T-cell (primary cell): ENCODE measurements around the gene HOMER2. TPM values are rescaled to one million over a fixed set of nuclear protein-coding genes. Genes with fewer than 3 reads are reported as not detected.

Experiments used
- ATAC-seq, 4 experiments: fragments of 200-7000 bp in 3 of 4; fragments of 150-1000 bp in 1 of 4; cut with Tn5 transposase; replicated peaks in 1 of 4; 1 replicate in 3 of 4; 2 replicates in 1 of 4; pipeline ENCODE4 v1.10.0; 2021; ENCODE audit warnings: moderate library complexity in 3 of 4, mild to moderate bottlenecking in 2 of 4, moderate number of reproducible peaks in 1 of 4
- CTCF ChIA-PET, 2 donors: fragments of 300-600 bp; sonication (Branson Sonifier 250); formaldehyde crosslinking; loops; one replicate each; lab custom pipeline; 2022; ENCODE audit warnings: antibody characterized with exemption in 2 of 2; lab: Charles Lee
- POLR2A ChIA-PET, 2 donors: fragments of 300-600 bp; sonication (Branson Sonifier 250); formaldehyde crosslinking; loops; one replicate each; lab custom pipeline; 2022; ENCODE audit warnings: antibody characterized with exemption in 2 of 2; lab: Charles Lee
- DNase-seq, 35 experiments: peaks; one replicate each; pipeline versions ENCODE4 v3.0.0 to v3.0.0-alpha.2; 2013 to 2023
- H3K27ac ChIP-seq: one replicate; pipeline ENCODE4 v1.5.1; 2013; ENCODE audit warnings: low read length
- H3K27me3 ChIP-seq, 2 experiments: replicated peaks in 1 of 2; 1 replicate in 1 of 2; 2 replicates in 1 of 2; pipeline versions ENCODE4 v1.6.1 to v1.7.0; 2013; ENCODE audit warnings: low read length in 1 of 2, mixed read lengths in 1 of 2; ENCODE audit not compliant: control insufficient read depth in 2 of 2, insufficient read depth in 2 of 2; ENCODE audit errors: extremely low read depth in 1 of 2
- H3K36me3 ChIP-seq, 2 donors: 1 replicate in 1 of 2; 2 replicates in 1 of 2; pipeline versions ENCODE4 v1.6.1 to v1.7.0; 2013; ENCODE audit warnings: low read length in 1 of 2; ENCODE audit not compliant: control insufficient read depth in 2 of 2, insufficient read depth in 1 of 2; ENCODE audit errors: extremely low read depth in 1 of 2
- H3K4me1 ChIP-seq, 2 experiments: 1 replicate in 1 of 2; 2 replicates in 1 of 2; pipeline versions ENCODE4 v1.6.1 to v1.7.0; 2013; ENCODE audit warnings: low read length in 2 of 2, mixed read lengths in 1 of 2; ENCODE audit not compliant: insufficient read depth in 2 of 2, control insufficient read depth in 1 of 2; ENCODE audit errors: extremely low read depth in 1 of 2
- H3K4me3 ChIP-seq, 2 donors: 1 replicate in 1 of 2; 2 replicates in 1 of 2; pipeline versions ENCODE4 v1.5.1 to v1.7.0; 2013; ENCODE audit warnings: mild to moderate bottlenecking in 2 of 2, low read length in 1 of 2, moderate library complexity in 1 of 2; ENCODE audit not compliant: control insufficient read depth in 1 of 2; ENCODE audit errors: extremely low read depth in 1 of 2
- H3K9me3 ChIP-seq: 2 replicates; pipeline ENCODE4 v1.7.0; 2013
- H3K27ac Mint-ChIP-seq, 2 donors: one replicate each; pipeline ENCODE4 v1.8.0; 2020 to 2021; ENCODE audit warnings: mild to moderate bottlenecking in 2 of 2, mixed read lengths in 2 of 2
- H3K27me3 Mint-ChIP-seq, 2 donors: one replicate each; pipeline ENCODE4 v1.8.0; 2021 to 2022; ENCODE audit warnings: mixed read lengths in 2 of 2
- H3K36me3 Mint-ChIP-seq: one replicate; pipeline ENCODE4 v1.8.0; 2021; ENCODE audit warnings: mixed read lengths
- H3K4me1 Mint-ChIP-seq, 3 donors: one replicate each; pipeline ENCODE4 v1.8.0; 2020 to 2022; ENCODE audit warnings: mixed read lengths in 3 of 3, mild to moderate bottlenecking in 1 of 3
- H3K4me3 Mint-ChIP-seq, 3 donors: one replicate each; pipeline ENCODE4 v1.8.0; 2020 to 2022; ENCODE audit warnings: mild to moderate bottlenecking in 3 of 3, mixed read lengths in 3 of 3, moderate library complexity in 3 of 3
- H3K9me3 Mint-ChIP-seq, 3 donors: one replicate each; pipeline ENCODE4 v1.8.0; 2020 to 2022; ENCODE audit warnings: mixed read lengths in 3 of 3
- WGBS: methylation state at CpG from one replicate; pipeline ENCODE4 v1.1.5; 2013; ENCODE audit warnings: missing lambda C conversion rate; ENCODE audit not compliant: insufficient coverage; 5-methylcytosine and 5-hydroxymethylcytosine counted together
- total RNA-seq, 35 experiments: library from RNA in 6 of 35; stranded (reverse) in 6 of 35; fragments of 120-200 nt in 1 of 35; gene quantifications; one replicate each; pipeline versions ENCODE4 v1.2.1 to v1.2.4 and lab custom pipeline; 2013 to 2026

The HOMER2 gene
- total RNA-seq, 5 donors from 2014 or later (not counting 1 experiment from before 2014, with no cell fraction given) = 2.7 to 9.1 (median 7.3) TPM

DNA sequence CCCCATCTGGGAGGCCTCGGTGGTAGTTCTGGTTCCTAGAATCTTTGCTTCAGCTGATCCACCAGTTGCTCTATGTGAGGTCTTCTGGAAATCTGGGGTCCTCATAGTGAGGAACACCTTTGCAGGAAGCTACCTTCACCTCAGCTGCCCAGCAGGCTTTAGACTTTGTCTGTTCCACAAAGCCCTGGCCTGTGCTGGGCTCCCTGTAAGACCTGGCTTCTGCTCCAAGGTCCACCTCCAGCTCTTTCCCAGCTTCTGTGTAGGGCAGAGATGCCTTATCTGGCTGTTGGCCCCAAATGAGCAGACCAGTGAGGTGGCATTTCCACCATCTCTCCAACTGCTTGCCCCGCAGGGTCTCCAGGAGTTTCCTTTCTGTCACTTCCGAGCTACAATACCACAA lies 8.2 kb upstream of the HOMER2 start:
- H3K27ac Mint-ChIP-seq = no peak overlapping the region
- no peak overlapping the region for H3K4me3 ChIP-seq
- no peaks in the 10 kb centered on the region for H3K4me1 ChIP-seq
- H3K27me3 ChIP-seq = no peaks in the 10 kb centered on the region
- H3K4me3 Mint-ChIP-seq = no peak overlapping the region
- ChIA-PET POLR2A (no interaction called here), CTCF (no interaction called here)
- DNase-seq = no peak
- no peaks in the 10 kb centered on the region for H3K9me3 ChIP-seq
- H3K27me3 Mint-ChIP-seq = no peaks in the 10 kb centered on the region
- WGBS = 88% methylated on average over 2 of the region's 3 CpGs
- H3K27ac ChIP-seq = no peak overlapping the region
- no peaks in the 10 kb centered on the region for H3K36me3 ChIP-seq
- peaks cover 8% of the 10 kb centered on the region for H3K36me3 Mint-ChIP-seq
- no peaks in the 10 kb centered on the region for H3K9me3 Mint-ChIP-seq
- no peak for ATAC-seq
- H3K4me1 Mint-ChIP-seq = peaks cover 0 to under 1% (median 0%) of the 10 kb centered on the region in 3 donors

GRCh38 chr15:82959423-82959822 lies 6.9 kb upstream of the HOMER2 start:
- no peak overlapping the region for H3K4me3 Mint-ChIP-seq
- H3K4me1 Mint-ChIP-seq = no peaks in the 10 kb centered on the region
- Histone ChIP-seq H3K36me3 (no peaks in the 10 kb centered on the region), H3K4me3 (no peak overlapping the region), H3K4me1 (no peaks in the 10 kb centered on the region), H3K27ac (no peak overlapping the region), H3K27me3 (no peaks in the 10 kb centered on the region), H3K9me3 (no peaks in the 10 kb centered on the region)
- peaks cover 8% of the 10 kb centered on the region for H3K36me3 Mint-ChIP-seq
- peaks cover 0 to under 1% of the 10 kb centered on the region in 2 donors for H3K27me3 Mint-ChIP-seq
- no peak for ATAC-seq
- no peak for DNase-seq
- ChIA-PET CTCF (no interaction called here), POLR2A (no interaction called here)
- H3K27ac Mint-ChIP-seq = no peak overlapping the region
- 96% methylated on average over 5 of the region's 5 CpGs for WGBS
- no peaks in the 10 kb centered on the region for H3K9me3 Mint-ChIP-seq

DNA sequence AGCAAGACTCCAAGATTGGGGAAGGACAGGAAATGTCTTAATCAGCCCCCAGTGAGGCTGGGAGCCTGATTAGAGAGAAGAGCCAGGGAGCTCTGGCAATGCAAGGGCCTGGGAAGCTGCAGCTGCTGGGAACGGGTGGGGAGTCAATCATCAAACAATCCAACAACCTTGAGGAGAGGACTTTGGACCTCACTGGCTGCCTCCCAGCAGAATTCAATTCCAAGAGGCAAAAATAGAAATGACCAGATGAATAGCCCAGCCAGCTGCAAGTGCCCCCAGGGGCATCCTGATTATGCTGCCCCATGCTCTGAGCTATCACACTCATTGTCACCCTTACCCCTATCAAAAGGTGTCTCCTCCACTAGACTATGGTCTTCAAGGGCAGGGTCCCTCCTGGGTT lies 6.1 kb upstream of the HOMER2 start:
- no CpG with 5 or more reads among the region's 1 CpG for WGBS
- Mint-ChIP-seq H3K4me1 (no peaks in the 10 kb centered on the region), H3K27ac (no peak overlapping the region), H3K36me3 (peaks cover 8% of the 10 kb centered on the region), H3K27me3 (peaks cover 0 to 2% of the 10 kb centered on the region in 2 donors), H3K4me3 (no peak overlapping the region), H3K9me3 (no peaks in the 10 kb centered on the region)
- ChIA-PET POLR2A (no interaction called here), CTCF (no interaction called here)
- H3K27me3 ChIP-seq = peaks cover 0 to 2% of the 10 kb centered on the region in 2 experiments
- no peak for ATAC-seq
- no peaks in the 10 kb centered on the region for H3K4me1 ChIP-seq
- no peak for DNase-seq
- H3K4me3 ChIP-seq = no peak overlapping the region
- H3K9me3 ChIP-seq = no peaks in the 10 kb centered on the region
- H3K27ac ChIP-seq = no peak overlapping the region
- no peaks in the 10 kb centered on the region for H3K36me3 ChIP-seq

DNA sequence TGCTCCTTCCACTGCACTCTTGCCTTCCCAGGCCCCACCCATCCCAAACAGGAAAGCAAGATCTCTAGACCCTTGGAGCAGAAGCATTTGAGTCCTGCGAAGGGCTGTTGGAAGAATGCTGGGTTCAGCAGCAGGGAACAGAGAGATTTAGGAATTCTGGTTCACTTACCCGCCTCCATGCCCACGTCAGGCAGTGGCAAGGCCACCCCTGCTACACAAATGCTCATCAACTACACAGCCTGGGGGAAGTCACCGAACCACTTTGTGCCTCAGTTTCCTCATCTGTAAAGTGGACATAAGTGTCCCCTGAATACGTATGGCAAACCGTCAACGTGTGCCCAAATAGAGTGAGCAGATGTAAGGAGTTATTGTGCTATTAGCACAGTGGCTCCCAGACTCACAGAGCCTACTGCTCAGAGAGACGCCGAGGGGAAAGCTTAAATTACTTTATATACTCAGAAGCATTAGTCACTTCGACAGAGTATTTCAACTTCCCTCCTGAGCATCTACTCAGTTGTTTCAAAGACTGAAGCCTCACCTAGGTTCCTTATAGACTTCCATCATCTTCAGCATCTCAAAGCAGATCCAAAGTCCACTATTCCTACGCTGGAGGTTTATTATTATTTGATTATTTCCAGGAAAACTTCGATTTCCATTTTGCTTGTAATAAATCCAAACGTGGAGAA lies 905 bp downstream of the HOMER2 start:
- H3K9me3 ChIP-seq = no peaks in the 10 kb centered on the region
- H3K27ac Mint-ChIP-seq = no peak overlapping the region
- H3K27ac ChIP-seq = no peak overlapping the region
- DNase-seq = no peak
- H3K4me3 ChIP-seq = peak overlapping the region in 1 of 2 donors; percentile 64
- H3K4me1 ChIP-seq = peaks cover 0 to 9% of the 10 kb centered on the region in 2 experiments
- no peaks in the 10 kb centered on the region for H3K36me3 Mint-ChIP-seq
- ChIA-PET POLR2A (no interaction called here), CTCF (no interaction called here)
- H3K27me3 Mint-ChIP-seq = peaks cover 8 to 20% of the 10 kb centered on the region in 2 donors
- H3K27me3 ChIP-seq = peaks cover 0 to 31% of the 10 kb centered on the region in 2 experiments
- ATAC-seq = no peak
- no peaks in the 10 kb centered on the region for H3K9me3 Mint-ChIP-seq
- peaks cover 0 to 4% (median 2%) of the 10 kb centered on the region in 3 donors for H3K4me1 Mint-ChIP-seq
- no peaks in the 10 kb centered on the region for H3K36me3 ChIP-seq
- WGBS = 54% methylated on average over 4 of the region's 13 CpGs
- H3K4me3 Mint-ChIP-seq = peak overlapping the region in 2 of 3 donors; percentile 73 to 75

GRCh38 chr15:82950746-82951370 lies 1.7 kb downstream of the HOMER2 start:
- H3K4me3 Mint-ChIP-seq = no peak overlapping the region
- no peaks in the 10 kb centered on the region for H3K36me3 Mint-ChIP-seq
- 83% methylated on average over 3 of the region's 6 CpGs for WGBS
- no peaks in the 10 kb centered on the region for H3K9me3 Mint-ChIP-seq
- peaks cover 0 to 4% (median 2%) of the 10 kb centered on the region in 3 donors for H3K4me1 Mint-ChIP-seq
- ChIA-PET POLR2A (no interaction called here), CTCF (no interaction called here)
- no peak overlapping the region for H3K27ac Mint-ChIP-seq
- Histone ChIP-seq H3K9me3 (no peaks in the 10 kb centered on the region), H3K27ac (no peak overlapping the region), H3K4me1 (peaks cover 0 to 9% of the 10 kb centered on the region in 2 experiments), H3K27me3 (peaks cover 0 to 31% of the 10 kb centered on the region in 2 experiments), H3K4me3 (no peak overlapping the region), H3K36me3 (no peaks in the 10 kb centered on the region)
- ATAC-seq = no peak
- H3K27me3 Mint-ChIP-seq = peaks cover 14 to 23% of the 10 kb centered on the region in 2 donors
- no peak for DNase-seq

DNA sequence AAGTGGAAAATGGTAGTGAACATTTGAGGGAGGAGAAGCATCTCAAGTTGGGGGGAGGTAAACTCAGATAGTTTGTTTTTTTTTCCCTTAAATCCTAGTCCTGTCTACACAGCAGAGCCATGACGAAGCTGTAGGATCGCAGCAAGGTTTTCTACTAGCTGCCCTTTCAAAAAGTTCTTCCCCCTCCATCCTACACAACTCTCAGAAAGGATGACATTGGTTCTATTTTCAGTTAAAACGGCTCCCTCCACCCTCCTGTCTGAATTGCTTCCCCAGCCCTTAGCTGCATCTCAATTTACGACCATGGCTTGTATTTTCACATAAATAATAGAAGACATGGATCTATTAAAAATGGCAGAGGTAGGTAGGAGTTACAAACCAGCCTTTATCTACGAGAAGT lies 2.2 kb downstream of the HOMER2 start:
- Mint-ChIP-seq H3K9me3 (no peaks in the 10 kb centered on the region), H3K36me3 (no peaks in the 10 kb centered on the region), H3K27ac (no peak overlapping the region), H3K4me1 (peaks cover 0 to 4% (median 2%) of the 10 kb centered on the region in 3 donors), H3K4me3 (no peak overlapping the region), H3K27me3 (peaks cover 14 to 23% of the 10 kb centered on the region in 2 donors)
- Histone ChIP-seq H3K36me3 (no peaks in the 10 kb centered on the region), H3K4me3 (no peak overlapping the region), H3K4me1 (peaks cover 0 to 9% of the 10 kb centered on the region in 2 experiments), H3K9me3 (no peaks in the 10 kb centered on the region), H3K27me3 (peaks cover 0 to 31% of the 10 kb centered on the region in 2 experiments), H3K27ac (no peak overlapping the region)
- DNase-seq = no peak
- whole genome bisulfite sequencing = no CpG with 5 or more reads among the region's 5 CpGs
- POLR2A ChIA-PET = no interaction called here
- no peak for ATAC-seq
- CTCF ChIA-PET = no interaction called here
